Measurements from ENCODE around the gene FZD10.

Gene FZD10

DNA sequence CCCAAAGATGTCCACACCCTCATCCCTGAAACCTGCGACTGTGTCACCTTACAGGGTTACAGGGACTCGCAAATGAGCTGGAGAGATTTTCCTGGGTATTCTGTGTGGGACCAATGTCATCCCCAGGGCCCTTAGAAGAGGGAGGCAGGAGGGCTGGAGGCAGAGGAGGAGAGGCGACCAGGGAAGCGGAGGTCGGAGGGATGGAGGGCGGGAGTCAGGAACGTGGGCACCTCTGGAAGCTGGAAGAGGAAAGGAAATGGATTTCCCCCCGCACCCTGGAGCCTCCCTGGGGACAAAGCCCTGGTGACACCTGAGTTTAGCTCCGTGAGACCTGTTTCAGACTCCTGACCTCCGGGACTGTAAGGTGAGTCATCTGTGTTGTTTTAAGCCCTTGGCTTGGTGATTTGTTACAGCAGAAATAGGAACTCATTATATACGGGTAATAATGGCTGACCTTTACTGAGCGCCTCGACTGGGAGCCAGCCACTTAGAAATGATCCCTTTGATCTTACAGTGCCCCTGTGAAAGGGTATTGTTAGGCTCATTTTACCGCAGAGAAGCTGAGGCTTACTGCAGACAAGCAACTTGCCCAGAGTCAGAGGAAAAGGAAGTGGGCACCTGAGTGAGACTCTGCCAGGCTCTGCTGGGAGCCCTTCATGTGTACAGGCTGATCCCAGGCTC, 29.3 kb upstream of the FZD10 start:
- no peak for TF ChIP-seq CTCF (conservative IDR thresholded peaks at IDR 0.05)
- no peak overlapping the region for H3K27ac ChIP-seq

GRCh38 chr12:130133851-130134562, 28.3 kb upstream of the FZD10 start:
- TF ChIP-seq CTCF (conservative IDR thresholded peaks at IDR 0.05), result no peak
- peak overlapping the region; percentile 38; the same call in 1 of the 2 replicates for H3K27ac ChIP-seq

DNA sequence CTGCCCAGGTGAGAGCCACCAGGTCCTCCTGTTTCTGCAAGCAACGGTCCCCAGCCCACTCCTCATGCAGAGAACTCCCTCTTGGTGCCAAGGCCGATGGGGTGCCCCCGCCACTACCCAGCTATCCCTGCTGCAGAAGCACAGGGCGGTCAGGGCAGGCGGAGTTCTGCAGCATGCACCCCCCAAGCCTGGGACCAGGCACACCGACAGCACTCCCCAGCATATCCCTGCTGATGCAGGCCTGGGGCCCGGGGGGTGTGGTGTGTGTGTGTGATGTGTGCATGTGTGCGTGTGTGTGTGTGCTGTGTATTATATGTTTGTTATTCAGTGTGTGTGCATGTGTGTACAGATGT, 27.7 kb upstream of the FZD10 start:
- H3K27ac ChIP-seq, result peak overlapping the region; percentile 38; the same call in 1 of the 2 replicates
- no peak for TF ChIP-seq CTCF (conservative IDR thresholded peaks at IDR 0.05)

- H3K27ac ChIP-seq, result peak overlapping the region; percentile 61
- no peak for TF ChIP-seq CTCF (conservative IDR thresholded peaks at IDR 0.05)
Measured at GRCh38 chr12:130136509-130137039, 25.7 kb upstream of the FZD10 start.

DNA sequence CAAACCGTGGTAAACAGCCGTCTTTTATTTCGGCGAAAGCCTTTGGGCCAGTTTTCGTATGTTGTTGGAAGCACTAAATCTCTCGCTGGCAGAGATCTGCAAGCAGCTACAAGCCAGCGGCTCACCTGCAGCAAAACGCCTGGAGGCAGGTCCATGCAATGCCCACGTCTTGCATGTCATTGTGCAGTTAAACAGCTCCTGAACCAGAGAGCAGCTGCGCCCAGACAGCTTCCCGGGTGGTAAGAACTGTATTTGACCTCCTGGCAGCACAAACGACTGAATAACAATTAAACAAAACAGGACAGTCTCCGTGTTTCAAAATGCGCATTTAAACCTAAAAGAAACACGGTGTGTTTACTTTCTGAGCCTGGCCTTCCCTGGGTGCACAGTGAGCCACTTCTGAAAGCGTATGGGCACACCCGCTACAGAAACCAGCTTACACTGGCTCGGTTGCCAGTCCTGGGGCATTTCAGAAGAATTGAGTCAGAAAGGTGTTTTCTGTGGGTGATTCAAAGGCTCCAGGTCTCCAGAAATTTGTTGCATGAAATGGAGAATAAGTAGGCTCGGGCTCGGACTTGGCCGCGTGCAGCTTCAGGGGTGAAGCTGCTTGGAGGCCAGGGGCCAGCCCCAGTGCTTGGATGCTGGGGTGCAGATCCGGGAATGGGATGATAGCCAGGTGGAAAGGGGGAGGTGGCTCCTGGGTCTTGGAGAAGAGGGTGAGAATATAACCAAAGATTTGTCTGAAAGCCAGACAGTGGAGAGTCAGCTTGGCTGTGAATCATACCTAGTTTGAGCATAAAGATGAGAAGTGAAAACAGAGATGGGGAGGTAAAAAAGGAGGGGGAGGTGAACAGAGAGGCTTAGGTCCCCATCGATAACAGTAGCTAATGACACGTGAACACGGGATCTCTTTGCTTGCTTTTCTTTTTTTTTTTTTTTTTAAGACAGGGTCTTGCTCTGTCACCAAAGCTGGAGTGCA, 24.9 kb upstream of the FZD10 start:
- H3K27ac ChIP-seq, result peak overlapping the region; percentile 61
- no peak; the same call in 1 of the 2 replicates for TF ChIP-seq CTCF (conservative IDR thresholded peaks at IDR 0.05)

- TF ChIP-seq CTCF (conservative IDR thresholded peaks at IDR 0.05), result no peak
- H3K27ac ChIP-seq, result no peak overlapping the region
Measured at GRCh38 chr12:130138478-130138877, 23.8 kb upstream of the FZD10 start.

All from VCaP (cell line).